HG03571 (cell line): ENCODE results near the gene ELL2.

Source experiments
- ATAC-seq: cut with Tn5 transposase; IDR thresholded peaks from one replicate; pipeline ENCODE4 v1.9.1; 2021; ENCODE audit not compliant: unreplicated experiment

Gene ELL2

DNA sequence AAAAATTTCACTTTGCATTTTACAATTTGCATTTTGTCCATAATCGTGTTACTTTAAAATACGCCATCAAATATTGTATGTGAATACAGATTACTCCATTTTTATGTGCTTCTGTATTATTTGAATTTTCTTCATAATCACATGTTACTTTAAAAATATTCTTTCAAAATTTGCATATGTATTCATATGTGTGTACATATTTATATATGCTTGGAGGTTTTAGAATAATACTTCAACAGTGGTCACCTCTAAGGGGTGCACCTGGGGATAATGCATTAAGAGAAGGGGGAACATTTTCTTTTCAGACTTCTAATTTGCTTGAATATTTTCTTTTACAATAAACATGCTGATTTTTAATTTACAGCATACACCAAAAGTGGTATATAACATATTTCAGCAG lies 21.9 kb upstream of the ELL2 start:
- ATAC-seq: no peak

DNA sequence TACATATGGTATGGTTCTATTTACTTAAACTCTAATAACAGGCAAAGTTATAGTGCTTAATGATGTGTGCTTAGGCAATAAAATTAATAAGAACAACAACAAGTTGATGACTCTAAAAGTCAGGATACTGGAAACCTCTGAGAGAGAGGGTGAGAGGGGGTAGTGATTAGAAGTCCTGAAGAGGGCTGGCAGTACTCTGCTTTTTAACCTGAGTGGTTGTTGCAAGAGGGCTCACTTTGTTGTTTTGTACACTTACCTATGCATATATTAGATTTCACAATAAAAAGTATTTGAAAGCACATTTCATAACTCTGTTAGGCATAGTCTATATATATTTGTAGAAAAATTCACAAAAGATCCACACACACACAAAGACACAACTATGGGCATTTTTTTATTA lies 21.4 kb upstream of the ELL2 start:
- ATAC-seq: no peak

DNA sequence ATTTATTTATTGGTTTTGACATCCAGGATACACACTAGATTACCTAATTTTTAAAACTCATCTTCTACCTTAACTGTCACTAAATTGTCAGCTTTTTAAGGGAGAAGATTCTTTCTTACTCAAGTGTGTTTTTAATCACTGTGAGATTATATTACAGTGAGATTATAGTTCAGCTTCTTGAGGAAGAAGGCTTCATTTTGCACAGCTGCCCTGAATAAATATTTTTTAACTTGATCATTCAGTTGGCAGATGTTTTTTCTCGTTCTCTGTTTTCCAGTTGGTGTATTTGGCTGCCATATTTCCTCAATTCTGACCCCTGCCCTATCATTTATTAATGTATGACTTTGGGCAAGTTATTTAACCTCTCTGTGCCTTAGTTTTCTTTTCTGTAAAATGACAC lies 15.0 kb upstream of the ELL2 start:
- no peak for ATAC-seq

DNA sequence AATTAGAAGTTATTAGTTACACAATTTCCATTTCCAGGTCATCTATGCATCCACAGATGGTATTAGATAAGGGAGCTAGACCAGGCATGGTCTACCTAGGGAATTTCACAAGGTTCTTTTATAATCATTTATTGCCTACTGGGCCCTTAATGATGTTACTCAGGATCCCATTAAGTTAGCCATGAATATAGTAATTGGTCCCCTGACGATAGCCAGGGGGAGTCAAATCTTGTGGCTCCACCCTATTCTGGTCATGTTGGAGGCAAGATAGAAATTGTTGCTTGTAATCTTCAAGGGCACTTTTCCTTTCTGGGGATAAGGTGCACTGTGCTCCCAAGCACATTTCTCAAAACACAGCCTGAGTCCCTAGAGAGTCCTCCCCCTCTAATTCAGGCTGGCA lies 14.1 kb upstream of the ELL2 start:
- ATAC-seq: no peak

DNA sequence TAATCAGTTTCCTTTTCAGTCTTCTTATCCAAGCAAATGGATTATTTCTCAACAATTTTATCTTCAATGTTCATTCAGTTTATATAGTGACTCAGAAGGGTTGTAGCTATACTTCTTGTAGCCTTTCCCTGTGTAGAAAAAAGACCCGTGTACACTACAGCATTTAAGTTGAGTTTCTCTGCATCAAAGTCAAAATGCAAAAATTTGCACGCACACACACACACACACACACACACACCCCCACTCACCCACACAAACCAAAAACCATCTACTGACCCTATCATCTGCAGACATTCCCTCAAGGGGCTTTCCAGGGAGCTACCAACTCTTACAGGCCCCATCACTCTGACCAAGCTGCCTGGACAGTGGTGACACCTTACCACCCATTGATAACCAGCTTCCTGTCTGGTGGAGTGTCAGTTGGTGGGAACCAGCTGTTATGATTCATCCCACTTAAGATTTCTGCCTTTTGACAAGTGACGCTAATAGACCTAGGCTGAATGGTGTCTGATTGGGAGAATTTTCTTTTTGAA lies 12.2 kb upstream of the ELL2 start:
- ATAC-seq: peak; percentile 89

DNA sequence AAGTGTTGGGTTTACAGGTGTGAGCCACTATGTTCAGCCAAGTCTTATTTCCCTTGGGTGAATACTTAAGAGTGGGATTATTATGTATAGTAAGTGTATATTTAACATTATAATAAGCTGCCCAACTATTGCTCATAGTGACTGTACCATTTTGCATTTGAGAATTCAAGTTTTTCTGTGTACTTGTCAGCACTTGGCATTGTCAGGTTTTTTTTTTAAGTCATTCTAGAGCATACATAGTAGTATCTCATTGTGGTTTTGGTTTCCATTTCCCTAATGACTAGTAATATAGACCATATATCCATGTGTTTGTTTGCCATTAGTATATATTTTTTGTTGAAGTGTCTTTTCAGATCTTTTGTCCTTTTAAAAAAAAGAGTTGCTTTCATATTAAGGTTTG lies 10.5 kb upstream of the ELL2 start:
- ATAC-seq: no peak

DNA sequence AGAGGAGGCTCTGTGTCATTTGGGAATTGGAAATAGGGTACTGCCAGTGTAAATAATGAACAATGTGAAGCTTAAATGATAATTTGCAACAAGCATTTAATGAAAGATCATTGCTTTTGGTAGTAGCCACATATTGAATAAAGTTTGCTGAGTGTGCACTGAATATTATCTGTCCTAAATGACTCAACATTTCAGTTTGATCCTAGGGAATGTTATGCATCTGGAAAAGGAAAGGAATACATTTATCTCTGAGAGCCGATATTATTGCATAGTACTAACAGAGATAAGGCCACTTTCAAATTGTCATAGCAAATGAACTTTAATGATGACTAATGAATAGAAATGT lies 8.7 kb upstream of the ELL2 start:
- no peak for ATAC-seq

DNA sequence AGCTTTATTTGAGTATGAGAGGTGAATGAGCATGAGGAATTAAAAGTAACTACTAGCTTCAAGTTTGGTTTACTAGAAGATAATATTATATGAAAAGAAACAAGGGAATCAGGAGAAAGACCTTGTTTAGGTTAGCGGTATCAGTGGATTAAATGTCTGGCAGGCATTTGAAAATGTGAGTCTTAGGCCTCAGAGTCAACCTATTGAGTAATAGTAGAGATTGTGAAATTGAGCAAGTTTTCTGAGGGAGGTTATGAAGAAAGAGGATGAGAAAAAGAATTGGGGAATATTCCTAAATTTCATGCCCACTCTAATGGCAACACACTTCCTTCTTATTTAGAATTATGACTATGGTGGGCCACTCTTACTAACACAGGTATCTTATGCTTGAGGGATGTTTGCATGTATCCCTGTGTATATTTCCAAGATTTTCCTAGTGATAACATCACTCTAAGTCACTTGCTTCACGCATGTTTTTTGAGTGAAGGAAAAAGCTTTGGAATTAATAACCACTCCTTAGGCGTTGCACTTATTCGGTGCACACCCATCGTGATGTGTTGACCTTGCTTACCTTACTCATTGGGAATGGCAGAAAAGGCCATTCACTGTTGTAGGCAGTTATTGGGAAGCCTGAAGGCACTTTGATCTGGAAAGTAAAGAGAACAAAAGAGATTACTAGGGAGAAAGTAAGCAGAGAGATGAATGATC lies 8.2 kb upstream of the ELL2 start:
- ATAC-seq: no peak

DNA sequence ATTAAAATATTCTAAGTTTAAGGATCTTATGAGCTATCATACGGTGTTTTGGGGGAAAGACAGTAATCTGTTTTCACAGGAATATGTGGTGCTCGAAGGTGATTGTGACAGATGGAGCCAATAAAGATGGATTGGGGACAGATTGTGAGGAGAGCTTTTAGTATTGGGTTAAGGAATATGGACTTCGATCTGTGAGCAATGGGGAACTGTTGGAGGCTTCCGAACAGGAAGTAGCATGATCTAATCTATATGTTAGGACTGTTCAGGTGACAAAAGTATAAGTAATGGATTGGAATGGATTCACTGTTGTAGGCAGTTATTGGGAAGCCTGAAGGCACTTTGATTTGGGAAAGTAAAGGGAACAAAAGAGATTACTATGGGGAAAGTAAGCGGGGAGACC lies 7.4 kb upstream of the ELL2 start:
- ATAC-seq: no peak

DNA sequence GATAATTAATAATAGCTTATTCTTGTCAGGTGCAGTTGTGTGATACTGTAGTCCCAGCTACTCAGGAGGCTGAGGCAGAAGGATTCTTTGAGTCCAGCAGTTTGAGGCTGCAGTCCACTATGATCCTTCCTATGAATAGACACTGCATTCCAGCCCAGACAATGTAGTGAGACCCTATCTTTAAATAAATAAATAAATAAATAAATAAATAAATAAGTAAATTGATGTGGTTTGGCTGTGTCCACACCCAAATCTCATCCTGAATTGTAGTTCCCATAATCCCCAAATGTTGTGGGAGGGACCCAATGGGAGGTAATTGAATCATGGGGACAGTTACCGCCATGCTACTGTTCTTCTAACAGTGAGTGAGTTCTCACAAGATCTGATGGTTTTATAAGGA lies 5.6 kb upstream of the ELL2 start:
- ATAC-seq: no peak

DNA sequence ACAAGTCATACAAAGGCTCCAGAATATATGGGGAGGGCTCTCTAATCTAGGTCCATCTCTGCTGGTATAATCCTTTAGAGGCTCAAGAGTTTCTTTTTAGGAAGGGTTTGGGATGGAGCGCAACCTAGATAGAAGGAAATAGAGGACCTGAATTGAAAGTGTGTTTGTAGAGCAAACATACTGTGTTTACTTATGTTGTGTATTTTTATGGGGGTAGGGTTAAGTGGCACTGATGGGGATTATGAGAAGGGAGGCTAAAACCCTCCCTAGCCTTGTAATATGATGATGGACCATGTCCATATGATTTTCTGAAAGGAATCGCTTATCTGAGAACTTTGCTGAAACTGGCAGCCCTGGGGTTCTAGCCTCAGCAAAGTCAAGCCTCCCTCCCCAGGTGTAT lies 4.4 kb upstream of the ELL2 start:
- no peak for ATAC-seq

DNA sequence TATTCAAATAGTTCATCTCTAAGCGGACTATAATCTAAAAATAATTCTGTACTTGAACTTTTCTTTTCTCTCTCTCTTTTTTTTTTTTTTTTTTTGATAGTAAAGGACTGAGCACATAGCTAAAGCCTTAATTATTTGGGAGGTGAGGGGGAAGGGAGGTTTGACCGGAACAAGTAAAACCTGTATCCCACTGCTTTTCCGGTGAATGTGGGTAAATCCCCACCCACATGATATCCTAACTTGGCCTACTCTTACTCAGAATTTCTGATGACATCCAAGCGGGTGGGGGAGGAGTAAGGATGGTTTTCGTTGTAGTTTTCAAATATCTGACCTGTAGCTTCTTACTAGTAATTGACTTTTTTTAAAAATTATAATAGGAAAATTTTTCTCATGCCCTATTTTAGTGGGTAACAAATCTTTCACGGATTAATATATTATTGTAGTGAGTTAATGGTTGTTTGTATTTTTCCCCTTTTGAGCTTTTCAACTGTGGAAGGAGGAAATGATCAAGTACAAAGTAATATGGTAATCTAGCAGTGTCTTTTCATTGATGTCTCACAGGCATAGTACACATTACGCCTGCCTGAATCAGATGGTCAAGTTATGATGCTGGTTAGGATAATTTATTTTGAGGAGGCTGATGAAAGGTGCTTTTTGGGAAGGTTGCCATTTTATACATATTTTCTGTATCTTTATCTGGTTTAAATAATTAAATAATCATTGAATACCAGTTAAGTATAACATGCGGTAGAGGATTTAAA lies 2.2 kb upstream of the ELL2 start:
- ATAC-seq: no peak

DNA sequence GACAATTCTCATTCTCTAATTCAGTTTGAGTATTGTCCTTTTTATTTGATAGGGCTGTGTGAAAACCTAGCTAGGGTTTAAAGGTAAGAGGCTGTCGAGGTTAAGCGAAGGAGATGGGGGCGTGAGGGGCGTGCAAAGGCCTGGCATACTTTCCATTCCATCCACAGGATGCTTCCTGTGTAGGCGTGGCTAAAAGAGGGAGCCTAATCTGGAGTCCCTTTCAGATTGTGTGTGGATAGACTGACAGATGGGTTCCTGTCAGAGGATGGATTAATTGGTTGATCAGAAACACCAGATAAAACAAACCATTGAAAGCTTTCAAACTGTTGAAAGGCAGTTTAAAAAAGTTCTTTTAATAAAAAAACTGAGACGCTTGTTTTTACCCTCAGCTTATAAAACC lies 1.1 kb upstream of the ELL2 start:
- no peak for ATAC-seq

DNA sequence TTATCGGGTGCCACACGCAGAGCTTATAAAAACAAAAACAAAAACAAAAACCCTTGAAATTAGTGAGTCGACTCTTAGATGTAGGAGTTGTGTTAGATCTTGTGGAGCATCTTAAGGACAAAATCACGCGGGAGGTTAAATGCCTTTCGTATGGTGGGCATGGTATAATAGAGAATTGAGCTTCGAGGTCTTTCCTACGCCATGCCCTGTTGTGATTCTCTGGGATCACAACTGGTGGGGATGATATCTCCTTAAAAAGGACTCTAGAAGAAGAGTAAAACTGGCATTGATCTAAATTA lies 773 bp upstream of the ELL2 start:
- ATAC-seq: no peak

DNA sequence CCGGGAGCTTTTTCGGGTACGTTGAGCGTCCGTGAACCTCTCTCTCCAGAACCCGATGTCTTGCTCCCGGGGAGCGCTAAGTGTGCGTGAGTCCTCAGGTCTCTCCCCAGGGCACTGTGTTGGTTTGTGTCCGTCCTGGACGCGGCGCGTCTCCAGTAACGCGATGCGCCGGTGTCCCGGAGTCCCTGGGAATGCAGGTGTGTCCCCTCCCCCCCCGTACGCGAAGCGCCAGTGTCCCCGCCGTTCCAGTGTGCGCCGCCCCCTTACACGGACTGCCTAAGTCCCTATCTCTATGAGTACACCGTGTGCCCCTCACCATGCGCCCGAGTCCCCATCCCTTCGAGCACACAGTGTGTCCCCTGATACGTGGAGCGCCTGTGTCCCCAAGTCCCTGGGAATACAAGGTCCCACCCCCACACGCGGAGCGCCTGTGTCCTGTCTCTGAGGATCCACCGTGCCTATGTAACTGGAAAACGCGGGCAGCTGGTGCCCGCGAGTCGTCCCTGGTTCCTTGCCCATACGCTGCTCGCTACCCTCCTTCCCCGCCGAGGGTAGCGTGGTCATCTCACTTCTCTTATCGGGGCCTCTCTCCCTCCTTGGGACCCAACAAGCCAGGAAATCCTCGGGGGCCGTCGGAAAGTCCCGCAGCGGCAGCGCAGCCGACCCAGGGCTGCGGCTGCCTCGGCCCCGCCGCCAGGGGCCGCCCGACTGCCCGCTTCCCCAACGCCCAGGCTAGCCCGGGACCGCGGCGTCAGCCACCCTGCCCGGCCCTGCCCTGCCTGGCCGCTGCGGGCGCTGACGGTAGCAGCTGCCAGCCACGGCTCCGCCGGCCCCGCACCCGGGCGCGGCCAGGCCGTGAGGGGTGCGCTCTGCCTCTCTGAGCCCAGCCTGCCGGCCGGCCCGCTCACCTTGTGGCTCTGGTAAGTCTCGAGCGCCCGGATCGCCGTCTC lies 709 bp downstream of the ELL2 start:
- peak; percentile 62 for ATAC-seq

DNA sequence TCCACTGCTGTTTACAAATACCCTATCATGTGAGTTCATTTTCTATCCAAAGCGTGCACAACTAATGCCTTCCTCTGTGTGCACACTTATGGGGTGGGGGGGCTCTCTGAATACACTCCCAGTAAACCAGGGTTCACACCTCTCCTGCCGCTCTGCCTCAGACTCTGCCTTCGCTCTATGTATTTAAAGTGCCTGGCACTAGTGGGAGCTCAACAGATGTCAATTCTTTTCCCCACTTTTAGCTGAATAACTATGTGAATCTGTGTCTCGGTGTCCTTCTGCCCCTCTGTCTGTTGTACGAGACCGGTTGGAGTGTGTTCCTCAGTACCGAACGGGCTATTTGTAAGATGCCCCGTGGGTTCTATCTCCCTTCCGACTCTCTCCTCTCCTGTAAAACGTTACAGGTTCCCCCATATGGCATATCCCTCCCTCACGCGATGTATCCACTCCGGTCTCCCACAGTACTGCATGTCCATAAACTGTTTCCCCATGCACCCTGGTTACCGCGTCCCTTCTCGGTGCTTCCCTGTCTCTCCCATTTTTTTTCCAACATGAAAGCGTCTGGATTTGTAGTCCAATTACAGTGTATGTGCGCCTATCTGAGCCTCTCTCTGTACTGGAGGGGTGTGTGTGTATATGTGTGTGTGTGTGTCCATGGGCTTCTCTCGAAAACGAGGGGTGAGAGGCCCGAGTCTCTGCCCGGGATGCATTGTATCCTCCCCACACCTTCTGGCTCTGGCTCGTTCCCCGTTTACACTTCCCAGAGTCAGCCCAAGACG lies 1.6 kb downstream of the ELL2 start:
- ATAC-seq: no peak

DNA sequence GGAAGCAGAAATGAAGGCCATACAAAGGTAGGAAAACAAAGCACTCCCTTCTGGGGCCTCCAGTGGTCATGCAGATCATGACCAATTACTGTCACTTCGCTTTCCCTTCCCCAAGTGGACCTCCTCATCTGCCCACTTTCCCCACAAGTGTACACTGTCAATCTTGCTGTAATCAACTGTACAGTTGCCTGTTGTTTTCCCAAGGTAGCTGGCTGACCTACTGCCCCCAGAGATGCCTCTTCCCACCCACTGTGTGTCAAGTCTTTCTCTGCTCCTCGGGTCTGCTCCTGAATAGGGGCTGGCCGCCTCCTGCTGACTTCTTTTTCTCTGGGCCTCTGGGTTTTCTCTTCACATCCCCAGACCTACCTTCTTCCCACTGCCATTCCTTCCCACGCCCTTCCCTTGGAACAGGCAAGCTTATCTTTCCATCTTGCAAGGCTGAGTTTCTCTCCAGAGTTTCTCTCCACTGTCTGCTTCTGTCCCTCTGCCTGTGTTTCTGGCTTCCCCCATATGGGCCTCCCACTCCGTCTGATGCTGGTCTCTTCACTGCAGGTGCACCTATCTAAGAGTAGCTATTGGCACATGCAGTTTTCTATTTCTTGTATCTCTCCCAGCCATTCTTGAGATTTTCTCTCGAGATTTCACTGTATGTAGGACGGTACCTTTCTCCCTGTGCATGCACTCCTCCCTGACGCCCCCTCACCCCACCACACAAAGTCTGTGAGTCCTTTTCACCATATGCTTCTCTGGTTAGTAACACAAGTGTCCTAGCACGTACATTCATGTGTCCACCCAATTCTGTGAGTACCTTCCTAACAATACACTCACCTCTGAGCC lies 2.4 kb downstream of the ELL2 start:
- ATAC-seq: no peak

DNA sequence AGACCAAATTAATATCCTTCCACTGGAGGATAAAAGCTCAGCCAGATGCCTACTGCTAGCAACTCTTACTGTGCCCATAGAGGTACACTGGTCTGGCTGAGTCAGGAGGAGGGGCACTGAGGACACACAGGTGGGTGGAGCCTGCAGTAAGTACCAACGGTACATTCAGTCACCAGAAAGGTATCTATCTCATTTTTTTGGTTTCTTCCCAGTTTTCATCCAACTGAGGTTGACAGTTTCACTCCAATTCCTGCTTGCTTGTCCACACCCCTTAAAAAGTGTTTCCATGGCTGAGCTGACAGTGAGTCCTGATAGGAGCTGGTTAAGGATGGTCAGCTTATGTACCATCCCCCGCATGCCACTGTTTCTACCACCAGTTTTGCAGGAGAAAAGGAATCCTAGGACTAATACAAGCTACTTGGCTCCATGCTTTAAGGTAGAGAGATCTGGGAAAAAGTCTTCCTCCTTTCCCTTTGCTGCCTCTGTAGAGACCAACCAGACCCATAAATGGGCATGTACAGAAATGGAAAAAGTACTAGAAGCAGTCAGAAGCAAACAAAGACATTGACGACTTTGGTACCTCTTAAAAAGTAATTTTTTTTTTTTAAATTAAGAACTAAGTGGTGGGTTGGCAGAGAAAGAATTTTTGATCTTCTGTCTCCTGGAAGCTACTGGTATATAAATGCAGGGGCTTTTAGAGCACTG lies 3.2 kb downstream of the ELL2 start:
- ATAC-seq: no peak

DNA sequence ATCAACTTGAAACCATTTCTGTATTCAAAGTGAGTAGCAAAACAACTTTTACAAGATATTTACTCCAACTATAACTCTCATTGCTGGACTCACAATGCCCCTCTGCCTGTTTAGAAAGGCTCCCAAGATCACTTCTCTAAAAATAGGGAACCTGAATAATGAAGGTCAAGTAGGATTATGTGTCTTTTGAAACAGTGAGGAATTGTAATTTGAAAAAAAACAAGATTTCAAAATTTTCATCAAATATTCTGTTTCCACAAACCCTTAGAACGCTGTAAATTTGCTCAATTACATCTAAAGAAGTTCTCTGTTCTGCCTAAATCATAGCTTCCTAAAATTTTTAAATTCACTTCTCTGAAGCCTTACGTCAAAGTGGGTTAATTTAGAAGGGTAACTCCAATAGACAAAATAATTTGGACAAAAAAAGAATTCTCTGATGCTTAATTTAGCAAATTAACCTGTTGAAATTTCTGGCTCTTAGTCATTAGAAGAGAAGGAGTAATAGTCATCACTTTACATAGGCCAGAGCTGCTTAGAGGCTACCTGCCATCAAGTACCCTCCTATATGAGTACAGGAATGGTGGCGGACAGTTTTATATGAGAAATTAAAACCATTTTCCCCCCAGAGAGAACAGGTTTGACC lies 4.0 kb downstream of the ELL2 start:
- ATAC-seq: no peak
